Keratinocyte (primary cell): ENCODE results near the gene BMF. TPM values are rescaled to one million over a fixed set of nuclear protein-coding genes. Genes with fewer than 3 reads are reported as not detected.

Experiments used
- DNase-seq: peaks from one replicate; pipeline ENCODE4 v3.0.0-alpha.2; 2011; ENCODE audit warnings: low read depth, missing footprints, low spot score
- FAIRE-seq: peaks from 2 replicates; lab custom pipeline; 2011; peaks lifted over from hg19 to GRCh38; lab: Jason Lieb, UNC
- H2AFZ ChIP-seq: 2 replicates; pipeline ENCODE4 v1.6.0; 2012; ENCODE audit warnings: low read length, control low read depth, inconsistent platforms; ENCODE audit not compliant: control insufficient read depth
- H3K27ac ChIP-seq: 2 replicates; pipeline ENCODE4 v1.5.1; 2011; ENCODE audit warnings: low read length; ENCODE audit not compliant: control insufficient read depth, insufficient read depth
- H3K27me3 ChIP-seq: 3 replicates; pipeline ENCODE4 v1.6.0; 2011; ENCODE audit warnings: low read length; ENCODE audit not compliant: control insufficient read depth, insufficient read depth; ENCODE audit errors: extremely low read depth
- H3K36me3 ChIP-seq, 2 experiments: 2 replicates in 1 of 2; 3 replicates in 1 of 2; pipeline ENCODE4 v1.5.1; 2011; ENCODE audit warnings: low read length in 2 of 2, mild to moderate bottlenecking in 1 of 2; ENCODE audit not compliant: control insufficient read depth in 2 of 2, insufficient read depth in 2 of 2; ENCODE audit errors: extremely low read depth in 1 of 2
- H3K4me1 ChIP-seq: 3 replicates; pipeline ENCODE4 v1.5.1; 2011; ENCODE audit warnings: low read length; ENCODE audit not compliant: control insufficient read depth, insufficient read depth; ENCODE audit errors: extremely low read depth
- H3K4me2 ChIP-seq: 3 replicates; pipeline ENCODE4 v1.6.0; 2011; ENCODE audit warnings: low read depth, low read length; ENCODE audit not compliant: control insufficient read depth, insufficient read depth; ENCODE audit errors: extremely low read depth
- H3K4me3 ChIP-seq, 3 experiments: fragments of 200-600 bp in 1 of 3; sonication (generic) in 1 of 3; 2 replicates in 2 of 3; 3 replicates in 1 of 3; pipeline ENCODE4 v1.5.1; 2011 to 2016; ENCODE audit warnings: low read length in 3 of 3, mild to moderate bottlenecking in 3 of 3, control low read depth in 2 of 3, inconsistent platforms in 1 of 3, low read depth in 1 of 3, mixed read lengths in 1 of 3, mixed run types in 1 of 3, moderate library complexity in 1 of 3; ENCODE audit not compliant: control insufficient read depth in 2 of 3, insufficient read depth in 2 of 3; ENCODE audit errors: extremely low read depth in 1 of 3
- H3K79me2 ChIP-seq: 2 replicates; pipeline ENCODE4 v1.6.0; 2012; ENCODE audit warnings: low read length; ENCODE audit not compliant: control insufficient read depth, insufficient read depth
- H3K9ac ChIP-seq: 3 replicates; pipeline ENCODE4 v1.6.0; 2011; ENCODE audit warnings: low read length; ENCODE audit not compliant: control insufficient read depth, insufficient read depth; ENCODE audit errors: extremely low read depth
- H3K9me1 ChIP-seq: 3 replicates; pipeline ENCODE4 v1.6.0; 2011; ENCODE audit warnings: low read length; ENCODE audit not compliant: control insufficient read depth, insufficient read depth; ENCODE audit errors: extremely low read depth
- H3K9me3 ChIP-seq: 2 replicates; pipeline ENCODE4 v1.5.1; 2012; ENCODE audit warnings: low read depth, low read length; ENCODE audit not compliant: control insufficient read depth
- H4K20me1 ChIP-seq: 3 replicates; pipeline ENCODE4 v1.6.0; 2011; ENCODE audit warnings: low read length; ENCODE audit not compliant: control insufficient read depth, insufficient read depth; ENCODE audit errors: extremely low read depth
- CTCF ChIP-seq, 3 experiments: IDR thresholded peaks in 1 of 3; conservative IDR thresholded peaks in 1 of 3; optimal IDR thresholded peaks in 1 of 3; 2 replicates in 2 of 3; 3 replicates in 1 of 3; pipeline versions ENCODE3 to v1.5.1; 2011; ENCODE audit warnings: low read length in 3 of 3, mild to moderate bottlenecking in 3 of 3, moderate library complexity in 2 of 3, control low read depth in 1 of 3, inconsistent platforms in 1 of 3; ENCODE audit not compliant: insufficient read depth in 2 of 3; ENCODE audit errors: extremely low read depth in 1 of 3
- EZH2 ChIP-seq: IDR thresholded peaks from one replicate; pipeline ENCODE4 v1.6.1; 2012; ENCODE audit warnings: inconsistent platforms, mild to moderate bottlenecking, low read length, moderate library complexity
- dilution Hi-C: fragments of 300-500 bp; cut with MboI; formaldehyde crosslinking; loops from one replicate; pipeline ENCODE4 v1.7.0; 2020; ENCODE audit warnings: low sequenced_read_pairs; ENCODE audit not compliant: extremely low pct_ligation_motif_present
- polyA plus RNA-seq, 5 experiments: library from polyadenylated mRNA; depleted of rRNA in 3 of 5; stranded (reverse) in 3 of 5; stranded (forward) in 1 of 5; unstranded in 1 of 5; fragments of >200 nt; gene quantifications; 1 replicate in 1 of 5; 2 replicates in 3 of 5; 3 replicates in 1 of 5; pipeline versions ENCODE4 v1.2.1 to v1.2.3, GENCODE V29; 2011 to 2012; ENCODE audit warnings: missing spikeins in 2 of 5, low read depth in 1 of 5, low replicate concordance in 1 of 5

Gene BMF
- polyA plus RNA-seq, 1 donor (not counting 4 experiments of a cell fraction or from before 2014, with no cell fraction given): 0.13 TPM

- no peak overlapping the region for H3K9ac ChIP-seq
- TF ChIP-seq CTCF (optimal IDR thresholded peaks at IDR 0.05 in 1 of 3, IDR thresholded peaks at IDR 0.05 in 1 of 3, conservative IDR thresholded peaks at IDR 0.05 in 1 of 3; ENCODE audit: extremely low read depth in 1 of 3, insufficient read depth in 2 of 3, low read length in 3 of 3) (no peak), EZH2 (no peak)
- no peak for DNase-seq
- no peak for FAIRE-seq
- no peak overlapping the region for H3K4me3 ChIP-seq
- no peaks in the 10 kb centered on the region for H3K9me3 ChIP-seq
- peaks cover 25% of the 10 kb centered on the region for H3K4me1 ChIP-seq
- no peak overlapping the region for H3K27ac ChIP-seq
- dilution Hi-C loops: no loop called here
- H3K9me1 ChIP-seq: peaks cover 2% of the 10 kb centered on the region
- no peak overlapping the region for H2AFZ ChIP-seq
- no peak overlapping the region for H3K4me2 ChIP-seq
- H3K27me3 ChIP-seq: peaks cover 19% of the 10 kb centered on the region
- H3K36me3 ChIP-seq: no peaks in the 10 kb centered on the region
- no peaks in the 10 kb centered on the region for H3K79me2 ChIP-seq
- H4K20me1 ChIP-seq: peaks cover 3% of the 10 kb centered on the region
Measured at GRCh38 chr15:40110866-40111550, 2.3 kb upstream of the BMF start.

GRCh38 chr15:40108061-40108854 lies 421 bp downstream of the BMF start:
- peaks cover 9% of the 10 kb centered on the region for H3K27me3 ChIP-seq
- H3K79me2 ChIP-seq: no peaks in the 10 kb centered on the region
- TF ChIP-seq CTCF (optimal IDR thresholded peaks at IDR 0.05 in 1 of 3, IDR thresholded peaks at IDR 0.05 in 1 of 3, conservative IDR thresholded peaks at IDR 0.05 in 1 of 3; ENCODE audit: extremely low read depth in 1 of 3, insufficient read depth in 2 of 3, low read length in 3 of 3) (no peak), EZH2 (no peak)
- peak overlapping the region; percentile 50 for H2AFZ ChIP-seq
- peaks cover 4% of the 10 kb centered on the region for H3K9me1 ChIP-seq
- dilution Hi-C loops: no loop called here
- peak overlapping the region; percentile 50 to 72 (median 72) for H3K4me3 ChIP-seq
- DNase-seq: no peak
- no peaks in the 10 kb centered on the region for H3K9me3 ChIP-seq
- no peak for FAIRE-seq
- H3K36me3 ChIP-seq: no peaks in the 10 kb centered on the region
- H3K27ac ChIP-seq: no peak overlapping the region
- peak overlapping the region; percentile 58 for H3K9ac ChIP-seq
- H3K4me1 ChIP-seq: peaks cover 47% of the 10 kb centered on the region
- peak overlapping the region; percentile 97 for H3K4me2 ChIP-seq
- H4K20me1 ChIP-seq: peaks cover 7% of the 10 kb centered on the region
